GM23338 (cell line): ENCODE results near the gene CSPG4. TPM values are rescaled to one million over a fixed set of nuclear protein-coding genes. Genes with fewer than 3 reads are reported as not detected.

Experiments
- ATAC-seq: fragments of 200-7000 bp; cut with Tn5 transposase; 3 replicates; pipeline ENCODE4 v1.9.1; 2020
- DNase-seq: peaks from one replicate; pipeline ENCODE4 v3.0.0-alpha.2; 2015; ENCODE audit warnings: low spot score
- H2AFZ ChIP-seq: fragments of 200-600 bp; sonication (generic); 2 replicates; pipeline ENCODE4 v1.8.0; 2016; ENCODE audit warnings: antibody characterized with exemption, mild to moderate bottlenecking, moderate library complexity
- H3F3A ChIP-seq: fragments of 200-600 bp; sonication (generic); replicated peaks from 2 replicates; pipeline ENCODE4 v1.8.0; 2017; ENCODE audit warnings: antibody characterized with exemption, mixed run types, low read depth
- H3K27ac ChIP-seq: fragments of 200-600 bp; sonication (generic); 2 replicates; pipeline ENCODE4 v1.6.1; 2016; ENCODE audit warnings: low read depth
- H3K27me3 ChIP-seq: fragments of 200-600 bp; sonication (generic); 2 replicates; pipeline ENCODE4 v1.8.0; 2016; ENCODE audit warnings: mild to moderate bottlenecking, mixed run types, moderate library complexity; ENCODE audit not compliant: insufficient read depth
- H3K36me3 ChIP-seq: fragments of 200-600 bp; sonication (generic); 2 replicates; pipeline ENCODE4 v1.8.0; 2016; ENCODE audit warnings: mild to moderate bottlenecking; ENCODE audit not compliant: insufficient read depth
- H3K4me1 ChIP-seq: fragments of 200-600 bp; sonication (generic); 2 replicates; pipeline ENCODE4 v1.8.0; 2016; ENCODE audit warnings: mild to moderate bottlenecking, moderate library complexity; ENCODE audit not compliant: insufficient read depth
- H3K4me2 ChIP-seq: fragments of 200-600 bp; sonication (generic); 2 replicates; pipeline ENCODE4 v1.7.1; 2017; ENCODE audit warnings: mixed run types
- H3K4me3 ChIP-seq: fragments of 200-600 bp; sonication (generic); 2 replicates; pipeline ENCODE4 v1.6.1; 2016; ENCODE audit warnings: mixed run types
- H3K79me2 ChIP-seq: fragments of 200-600 bp; sonication (generic); replicated peaks from 2 replicates; pipeline ENCODE4 v1.8.0; 2017; ENCODE audit warnings: mild to moderate bottlenecking; ENCODE audit not compliant: insufficient read depth
- H3K9me2 ChIP-seq: fragments of 200-600 bp; sonication (generic); 2 replicates; pipeline ENCODE4 v1.8.0; 2017; ENCODE audit not compliant: insufficient read depth
- H4K20me1 ChIP-seq: fragments of 200-600 bp; sonication (generic); replicated peaks from 2 replicates; pipeline ENCODE4 v1.8.0; 2017; ENCODE audit warnings: mild to moderate bottlenecking; ENCODE audit not compliant: insufficient read depth
- H3K27ac Mint-ChIP-seq: 2 replicates; pipeline ENCODE4 v1.8.0; 2020; ENCODE audit warnings: inconsistent platforms, mild to moderate bottlenecking, moderate library complexity, mixed read lengths
- H3K27me3 Mint-ChIP-seq: 3 replicates; pipeline ENCODE4 v1.8.0; 2022; ENCODE audit warnings: low read depth, mild to moderate bottlenecking, moderate library complexity, mixed read lengths, inconsistent platforms; ENCODE audit not compliant: insufficient read depth, poor library complexity
- H3K36me3 Mint-ChIP-seq: 3 replicates; pipeline ENCODE4 v1.8.0; 2021; ENCODE audit warnings: low read depth, mild to moderate bottlenecking, inconsistent platforms, moderate library complexity, mixed read lengths
- H3K4me1 Mint-ChIP-seq: 3 replicates; pipeline ENCODE4 v1.8.0; 2020; ENCODE audit warnings: mild to moderate bottlenecking, inconsistent platforms, mixed read lengths
- H3K4me3 Mint-ChIP-seq: 3 replicates; pipeline ENCODE4 v1.8.0; 2021; ENCODE audit warnings: moderate library complexity, mild to moderate bottlenecking, inconsistent platforms, mixed read lengths
- H3K9me3 Mint-ChIP-seq: 3 replicates; pipeline ENCODE4 v1.8.0; 2020; ENCODE audit warnings: moderate library complexity, mild to moderate bottlenecking, inconsistent platforms, mixed read lengths
- CREB1 ChIP-seq: fragments of 250-450 bp; sonication (Bioruptor Pico); IDR thresholded peaks from 2 replicates; pipeline ENCODE4 v1.5.0; 2020; ENCODE audit warnings: low read depth, mild to moderate bottlenecking, moderate library complexity
- EZH2 ChIP-seq: fragments of 200-600 bp; sonication (generic); IDR thresholded peaks from one replicate; pipeline ENCODE4 v1.8.0; 2017; ENCODE audit warnings: antibody characterized with exemption, mild to moderate bottlenecking, low read depth; ENCODE audit not compliant: unreplicated experiment
- JUNB ChIP-seq: IDR thresholded peaks from one replicate; pipeline ENCODE4 v1.6.1; 2016; ENCODE audit warnings: antibody characterized with exemption; ENCODE audit not compliant: unreplicated experiment
- NANOG ChIP-seq: IDR thresholded peaks from 2 replicates; pipeline ENCODE4 v1.6.1; 2016; ENCODE audit warnings: antibody characterized with exemption, borderline replicate concordance
- POLR2AphosphoS5 ChIP-seq: IDR thresholded peaks from 2 replicates; pipeline ENCODE4 v1.6.1; 2016; ENCODE audit warnings: antibody characterized with exemption, low read depth
- REST ChIP-seq: IDR thresholded peaks from one replicate; pipeline ENCODE4 v1.6.1; 2018; ENCODE audit warnings: antibody characterized with exemption; ENCODE audit not compliant: unreplicated experiment
- STAT1 ChIP-seq: IDR thresholded peaks from one replicate; pipeline ENCODE4 v1.6.1; 2016; ENCODE audit warnings: antibody characterized with exemption; ENCODE audit not compliant: unreplicated experiment
- ZNF114 ChIP-seq: fragments of 250-450 bp; sonication (Bioruptor Pico); IDR thresholded peaks from 2 replicates; pipeline ENCODE4 v1.5.0; 2020; ENCODE audit warnings: mild to moderate bottlenecking, moderate library complexity
- ZNF331 ChIP-seq: fragments of 250-450 bp; sonication (Bioruptor Pico); IDR thresholded peaks from 2 replicates; pipeline ENCODE4 v1.5.0; 2020; ENCODE audit warnings: low read depth, mild to moderate bottlenecking, moderate library complexity
- ZNF462 ChIP-seq: fragments of 250-450 bp; sonication (Bioruptor Pico); IDR thresholded peaks from 2 replicates; pipeline ENCODE4 v1.5.0; 2020; ENCODE audit warnings: mild to moderate bottlenecking, moderate library complexity
- polyA plus RNA-seq: library from polyadenylated mRNA; unstranded; fragments of >200 nt; fragmentation: Nextera tagmentation; extraction: Ambion mirVana; gene quantifications from 2 replicates; pipeline ENCODE4 v1.2.1, GENCODE V29; 2016
- total RNA-seq: library from RNA; depleted of rRNA; stranded (reverse); fragments of >200 nt; shearing (Covaris generic); gene quantifications from 2 replicates; pipeline ENCODE4 v1.2.3, GENCODE V29; 2014

The CSPG4 gene
- total and polyA plus RNA-seq, 2 experiments from 2014 or later, result 0.27 to 4.0 TPM

GRCh38 chr15:75696854-75697259 is 15.8 kb downstream of the CSPG4 start (continued):
- no peak for TF ChIP-seq ZNF462
- no peak for TF ChIP-seq ZNF331 (CRISPR knock-in tag)
- no peak for TF ChIP-seq EZH2

- Histone ChIP-seq H3K36me3 (no peaks in the 10 kb centered on the region), H3F3A (0 out of 2 replicates have a peak, but pooled peaks cover 10% of the 10 kb centered on the region), H3K27ac (no peak overlapping the region), H2AFZ (no peak overlapping the region), H3K27me3 (no peaks in the 10 kb centered on the region), H3K9me2 (no peaks in the 10 kb centered on the region), H4K20me1 (no peaks in the 10 kb centered on the region), H3K4me3 (no peak overlapping the region), H3K4me1 (peaks cover 10% of the 10 kb centered on the region), H3K79me2 (no peaks in the 10 kb centered on the region), H3K4me2 (no peak overlapping the region)
- Mint-ChIP-seq H3K9me3 (no peaks in the 10 kb centered on the region), H3K4me3 (no peak overlapping the region), H3K36me3 (no peaks in the 10 kb centered on the region), H3K4me1 (peaks cover 28% of the 10 kb centered on the region), H3K27ac (no peak overlapping the region), H3K27me3 (peaks cover 22% of the 10 kb centered on the region)
- ATAC-seq (no peak), DNase-seq (no peak)
- no peak for TF ChIP-seq JUNB
- TF ChIP-seq POLR2AphosphoS5, result no peak
- TF ChIP-seq STAT1, result no peak
- no peak for TF ChIP-seq EZH2
- TF ChIP-seq CREB1 (CRISPR knock-in tag), result no peak
- no peak for TF ChIP-seq ZNF114 (CRISPR knock-in tag)
- no peak for TF ChIP-seq REST
- no peak for TF ChIP-seq NANOG
Measured at GRCh38 chr15:75696311-75696720, 16.3 kb downstream of the CSPG4 start.
